HEK293T (cell line): Measurements from ENCODE around the gene CD79A.

Experiments
- CTCF ChIA-PET: fragments of 350-600 bp; formaldehyde crosslinking; extraction: SDS; loops from one replicate; lab custom pipeline; 2021; ENCODE audit warnings: antibody characterized with exemption, inconsistent platforms; lab: Yijun Ruan, JAX
- POLR2A ChIA-PET: fragments of 350-600 bp; formaldehyde crosslinking; extraction: SDS; loops from one replicate; lab custom pipeline; 2020; ENCODE audit warnings: antibody characterized with exemption, inconsistent platforms; lab: Yijun Ruan, JAX
- DNase-seq: peaks from one replicate; pipeline ENCODE4 v3.0.0; 2012; ENCODE audit warnings: mixed read lengths; ENCODE audit errors: extremely low spot score
- ARNT ChIP-seq: fragments of 450-650 bp; IDR thresholded peaks from 2 replicates; pipeline ENCODE4 v1.6.1; 2017; ENCODE audit warnings: mild to moderate bottlenecking
- BHLHE40 ChIP-seq: fragments of 450-650 bp; IDR thresholded peaks from 2 replicates; pipeline ENCODE4 v1.6.1; 2016; ENCODE audit warnings: mild to moderate bottlenecking, moderate library complexity, borderline replicate concordance
- CTBP1 ChIP-seq: fragments of 450-650 bp; IDR thresholded peaks from 2 replicates; pipeline ENCODE4 v1.6.1; 2016; ENCODE audit warnings: borderline replicate concordance
- ELF4 ChIP-seq: fragments of 450-650 bp; IDR thresholded peaks from 2 replicates; pipeline ENCODE4 v1.6.1; 2017; ENCODE audit warnings: antibody characterized with exemption
- FOXA1 ChIP-seq: fragments of 450-650 bp; IDR thresholded peaks from 2 replicates; pipeline ENCODE4 v1.6.1; 2016; ENCODE audit warnings: mild to moderate bottlenecking
- FOXK2 ChIP-seq: fragments of 450-650 bp; IDR thresholded peaks from 2 replicates; pipeline ENCODE4 v1.6.1; 2016; ENCODE audit warnings: mild to moderate bottlenecking
- FOXM1 ChIP-seq: fragments of 450-650 bp; IDR thresholded peaks from 2 replicates; pipeline ENCODE4 v1.6.1; 2017; ENCODE audit warnings: mild to moderate bottlenecking, borderline replicate concordance
- HDGF ChIP-seq: fragments of 450-650 bp; IDR thresholded peaks from 2 replicates; pipeline ENCODE4 v1.6.1; 2017; ENCODE audit warnings: antibody characterized with exemption, borderline replicate concordance
- L3MBTL2 ChIP-seq: fragments of 450-650 bp; conservative IDR thresholded peaks from 2 replicates; pipeline ENCODE4 v1.6.1; 2016; ENCODE audit warnings: mild to moderate bottlenecking
- LEF1 ChIP-seq: fragments of 450-650 bp; IDR thresholded peaks from 2 replicates; pipeline ENCODE4 v1.6.1; 2017; ENCODE audit warnings: mild to moderate bottlenecking, borderline replicate concordance
- NFRKB ChIP-seq: fragments of 450-650 bp; IDR thresholded peaks from 2 replicates; pipeline ENCODE4 v1.6.1; 2016; ENCODE audit warnings: mild to moderate bottlenecking, moderate library complexity
- SP1 ChIP-seq: fragments of 450-650 bp; IDR thresholded peaks from 2 replicates; pipeline ENCODE4 v1.6.1; 2017
- SUZ12 ChIP-seq: fragments of 450-650 bp; IDR thresholded peaks from 2 replicates; pipeline ENCODE4 v1.6.1; 2016; ENCODE audit warnings: mild to moderate bottlenecking
- TARDBP ChIP-seq: fragments of 450-650 bp; IDR thresholded peaks from 2 replicates; pipeline ENCODE4 v1.6.1; 2016
- ZNF384 ChIP-seq: fragments of 450-650 bp; IDR thresholded peaks from 2 replicates; pipeline ENCODE4 v1.6.1; 2016
- TF ChIP-seq, protein P1 (sequence below): fragments of 450-650 bp; IDR thresholded peaks from 2 replicates; pipeline ENCODE4 v1.6.1; 2016

CD79A gene

DNA sequence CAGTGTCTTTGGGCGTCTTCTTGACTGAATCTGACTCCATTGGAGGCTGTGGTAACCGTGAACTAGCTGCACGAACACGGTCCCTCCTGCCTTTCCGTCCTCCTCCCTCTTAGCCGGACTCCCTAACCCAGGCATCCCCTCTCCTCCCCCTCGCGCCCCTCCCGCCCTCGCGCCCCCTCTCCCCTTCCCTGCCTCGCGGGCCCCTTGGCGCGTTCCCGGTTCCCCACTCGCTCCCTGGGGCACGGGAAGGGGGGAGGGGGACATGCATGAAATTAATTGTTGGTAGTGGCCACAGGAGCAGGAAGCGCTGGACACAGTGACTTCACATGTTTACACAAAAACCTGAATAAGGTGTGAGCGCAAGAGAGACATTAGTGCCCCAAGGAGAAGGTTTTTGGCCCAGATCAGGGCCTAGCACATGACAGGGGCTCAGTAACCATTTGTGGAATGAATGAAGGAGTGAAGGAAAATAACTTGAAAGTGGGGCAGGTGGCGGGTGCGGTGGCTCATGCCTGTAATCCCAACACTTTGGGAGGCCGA, 32.0 kb upstream of the CD79A start:
- DNase-seq, result no peak
- POLR2A ChIA-PET, result no interaction called here
- CTCF ChIA-PET, result no interaction called here

DNA sequence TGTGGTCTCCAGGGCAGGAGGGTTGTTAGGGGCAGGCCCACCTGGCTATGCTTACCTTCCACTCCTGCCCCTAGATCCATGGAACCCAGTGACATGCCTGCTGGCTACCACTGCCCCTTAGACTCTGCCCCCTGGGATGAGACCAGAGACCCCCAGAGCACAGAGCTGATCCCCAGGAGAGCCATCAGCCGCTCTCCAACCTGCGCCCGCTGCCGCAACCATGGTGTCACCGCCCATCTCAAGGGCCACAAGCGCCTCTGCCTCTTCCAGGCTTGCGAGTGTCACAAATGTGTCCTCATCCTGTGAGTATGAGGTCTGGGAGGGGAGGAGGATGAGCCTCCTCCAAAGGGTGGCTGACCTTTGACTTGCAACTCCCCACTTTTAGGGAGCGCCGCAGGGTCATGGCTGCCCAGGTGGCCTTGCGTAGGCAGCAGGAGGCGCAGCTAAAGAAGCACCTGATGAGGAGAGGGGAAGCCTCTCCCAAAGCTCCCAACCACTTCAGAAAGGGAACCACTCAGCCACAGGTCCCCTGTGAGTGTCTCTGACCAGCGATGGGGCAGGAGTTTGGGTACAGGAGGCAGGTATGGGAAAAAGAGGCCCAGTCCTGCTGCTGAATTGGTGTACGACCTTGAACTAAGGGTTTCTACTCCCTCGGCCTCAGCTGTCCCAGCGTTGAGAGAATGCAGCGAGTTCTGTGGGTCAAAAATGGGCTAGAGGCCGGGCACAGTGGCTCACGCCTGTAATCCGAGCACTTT, 29.6 kb upstream of the CD79A start:
- ChIA-PET CTCF (interaction anchor here (0.6 to 1.2 kb wide), 2 partner anchors 12 to 26 kb away, joined by 3 read pairs; no protein-coding TSS in a partner anchor), POLR2A (interaction anchor here (5.5 kb wide), 1 partner anchor 12 kb away, joined by 31 read pairs; the partner anchor contains the start of gene RPS19)
- TF ChIP-seq ARNT (no peak), NFRKB (no peak), FOXA1 (no peak), L3MBTL2 (no peak), ELF4 (no peak), BHLHE40 (no peak), FOXM1 (no peak), SP1 (no peak), LEF1 (no peak), HDGF (no peak)
- TF ChIP-seq, protein P1, sequence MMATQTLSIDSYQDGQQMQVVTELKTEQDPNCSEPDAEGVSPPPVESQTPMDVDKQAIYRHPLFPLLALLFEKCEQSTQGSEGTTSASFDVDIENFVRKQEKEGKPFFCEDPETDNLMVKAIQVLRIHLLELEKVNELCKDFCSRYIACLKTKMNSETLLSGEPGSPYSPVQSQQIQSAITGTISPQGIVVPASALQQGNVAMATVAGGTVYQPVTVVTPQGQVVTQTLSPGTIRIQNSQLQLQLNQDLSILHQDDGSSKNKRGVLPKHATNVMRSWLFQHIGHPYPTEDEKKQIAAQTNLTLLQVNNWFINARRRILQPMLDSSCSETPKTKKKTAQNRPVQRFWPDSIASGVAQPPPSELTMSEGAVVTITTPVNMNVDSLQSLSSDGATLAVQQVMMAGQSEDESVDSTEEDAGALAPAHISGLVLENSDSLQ, result no peak
- DNase-seq, result no peak

More for the DNA sequence above, 32.0 kb upstream of the CD79A start:
- no peak for TF ChIP-seq CTBP1

DNA sequence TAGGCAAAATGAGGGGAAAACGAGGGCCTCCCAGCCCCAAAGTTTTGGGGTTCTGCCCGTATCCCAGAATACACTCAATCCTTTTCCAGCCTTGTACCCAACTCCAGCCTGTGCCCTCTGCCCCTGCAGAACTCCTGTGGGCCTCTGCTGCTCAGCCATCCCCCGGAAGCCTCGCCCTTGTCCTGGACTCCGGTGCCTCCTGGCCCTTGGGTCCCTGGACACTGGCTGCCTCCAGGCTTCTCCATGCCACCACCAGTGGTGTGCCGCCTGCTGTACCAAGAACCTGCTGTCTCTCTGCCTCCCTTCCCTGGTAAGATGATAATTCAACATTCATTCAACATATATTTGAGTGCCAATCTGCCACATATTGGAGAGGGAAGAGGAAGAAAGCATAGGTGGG, 28.4 kb upstream of the CD79A start:
- ChIA-PET POLR2A (interaction anchor here (5.5 kb wide), 1 partner anchor 11 kb away, joined by 31 read pairs; the partner anchor contains the start of gene RPS19), CTCF (no interaction called here)
- no peak for TF ChIP-seq CTBP1
- TF ChIP-seq FOXM1, result no peak
- no peak for TF ChIP-seq TARDBP
- no peak for TF ChIP-seq LEF1
- TF ChIP-seq SUZ12, result no peak
- no peak for TF ChIP-seq FOXA1
- no peak for DNase-seq

DNA sequence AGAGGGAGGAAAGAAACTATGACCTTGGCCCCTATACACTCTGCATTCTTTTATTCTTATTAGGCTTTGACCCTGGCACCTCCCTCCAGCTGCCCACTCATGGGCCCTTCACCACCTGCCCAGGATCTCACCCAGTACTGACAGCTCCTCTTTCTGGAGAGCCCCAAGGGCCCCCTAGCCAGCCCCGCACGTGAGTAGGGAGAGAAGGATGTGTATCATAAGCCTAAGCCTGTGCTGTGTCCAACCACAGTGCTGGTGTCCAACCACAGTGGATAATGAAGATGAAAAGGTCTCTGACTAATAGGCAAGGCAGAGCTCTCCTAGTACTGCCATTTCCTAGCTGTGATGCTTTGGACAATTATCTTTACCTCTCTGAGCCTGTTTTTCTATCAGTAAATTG, 28.0 kb upstream of the CD79A start:
- CTCF ChIA-PET, result interaction anchor here (0.6 kb wide), 1 partner anchor 15 kb away, joined by 3 read pairs; no protein-coding TSS in a partner anchor
- TF ChIP-seq FOXM1, result no peak
- TF ChIP-seq ELF4, result no peak
- no peak for TF ChIP-seq HDGF
- no peak for TF ChIP-seq SUZ12
- no peak for TF ChIP-seq TARDBP
- TF ChIP-seq NFRKB, result no peak
- no peak for TF ChIP-seq SP1
- no peak for TF ChIP-seq FOXA1
- no peak for TF ChIP-seq CTBP1
- TF ChIP-seq ZNF384, result no peak
- no peak for TF ChIP-seq LEF1
- no peak for TF ChIP-seq FOXK2
- TF ChIP-seq L3MBTL2, result no peak
- no peak for TF ChIP-seq BHLHE40
- TF ChIP-seq ARNT, result no peak
- TF ChIP-seq, protein P1, result no peak
- no peak for DNase-seq
- POLR2A ChIA-PET, result interaction anchor here (5.5 kb wide), 1 partner anchor 11 kb away, joined by 31 read pairs; the partner anchor contains the start of gene RPS19

DNA sequence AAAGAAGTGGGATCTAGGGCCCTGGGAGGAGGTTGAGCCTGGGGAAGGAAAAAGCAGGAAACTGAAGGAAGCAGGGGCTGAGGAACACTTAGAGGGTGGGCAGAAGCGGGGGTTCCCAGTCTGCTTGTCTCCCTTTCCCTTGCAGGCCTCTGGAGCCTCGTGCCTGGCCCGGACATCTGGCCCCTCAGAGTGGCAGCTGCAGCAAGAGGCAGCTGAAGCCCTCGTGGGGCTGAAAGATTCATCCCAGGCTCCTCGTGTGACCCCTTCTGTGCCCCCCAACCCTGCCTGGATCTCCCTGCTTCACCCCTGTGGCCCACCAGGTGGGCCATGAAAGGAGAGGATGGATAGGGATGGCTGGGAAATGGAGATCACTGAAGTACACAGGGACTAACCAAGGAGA, 26.7 kb upstream of the CD79A start:
- TF ChIP-seq FOXM1 (no peak), TARDBP (no peak), SUZ12 (no peak), NFRKB (no peak), BHLHE40 (no peak), FOXA1 (no peak), ARNT (no peak), FOXK2 (no peak), ELF4 (no peak), CTBP1 (no peak), L3MBTL2 (no peak), SP1 (no peak)
- TF ChIP-seq, protein P1, result no peak
- ChIA-PET CTCF (interaction anchor here (1.2 kb wide), 1 partner anchor 15 kb away, joined by 3 read pairs; no protein-coding TSS in a partner anchor), POLR2A (interaction anchor here (5.5 kb wide), 1 partner anchor 9 kb away, joined by 31 read pairs; the partner anchor contains the start of gene RPS19)
- no peak for DNase-seq

DNA sequence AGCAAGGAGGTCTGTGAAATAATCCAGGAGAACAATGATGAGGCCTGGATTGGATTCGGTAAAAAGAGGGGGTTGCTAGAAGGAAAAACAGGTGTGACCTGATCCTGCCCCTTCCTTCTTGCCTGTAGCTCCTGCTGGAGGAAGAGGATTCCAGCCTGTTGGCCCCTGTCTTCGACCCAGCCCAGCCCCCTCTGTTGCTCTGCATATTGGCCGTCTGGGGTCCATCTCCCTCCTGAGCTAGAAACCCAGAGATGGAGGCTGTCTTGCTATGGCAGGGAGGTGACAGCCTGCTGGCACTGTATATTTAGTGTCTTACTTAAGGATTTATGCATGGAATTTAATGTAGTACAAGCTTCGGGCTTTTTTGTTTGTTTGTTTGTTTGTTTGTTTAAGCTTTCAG, 25.6 kb upstream of the CD79A start:
- CTCF ChIA-PET, result no interaction called here
- POLR2A ChIA-PET, result interaction anchor here (1.1 to 5.5 kb wide), 2 partner anchors 8 to 33 kb away, joined by 3 to 31 read pairs; partner anchors contain the start of gene RPS19
- no peak for TF ChIP-seq SUZ12
- TF ChIP-seq TARDBP, result no peak
- TF ChIP-seq L3MBTL2, result no peak
- TF ChIP-seq LEF1, result no peak
- no peak for TF ChIP-seq CTBP1
- TF ChIP-seq NFRKB, result no peak
- no peak for TF ChIP-seq ZNF384
- no peak for TF ChIP-seq SP1
- TF ChIP-seq FOXM1, result no peak
- TF ChIP-seq FOXA1, result no peak
- DNase-seq, result no peak
